Hepatocyte (in vitro differentiated cells): ENCODE data around the gene RREB1.

Experiments
- EZH2 ChIP-seq: fragments of 200-600 bp; sonication (generic); IDR thresholded peaks from 2 replicates; pipeline ENCODE4 v1.6.1; 2016; ENCODE audit warnings: antibody characterized with exemption, mild to moderate bottlenecking, borderline replicate concordance
- EZH2phosphoT487 ChIP-seq: fragments of 200-600 bp; sonication (generic); IDR thresholded peaks from one replicate; pipeline ENCODE4 v1.6.1; 2018; ENCODE audit warnings: antibody characterized with exemption, mild to moderate bottlenecking, low read depth, moderate library complexity; ENCODE audit not compliant: unreplicated experiment, severe bottlenecking
- TF ChIP-seq, protein P1 (sequence below): fragments of 200-600 bp; sonication (generic); IDR thresholded peaks from 2 replicates; pipeline ENCODE4 v1.5.1; 2016; ENCODE audit warnings: antibody characterized with exemption, mild to moderate bottlenecking; ENCODE audit not compliant: poor library complexity

DNA sequence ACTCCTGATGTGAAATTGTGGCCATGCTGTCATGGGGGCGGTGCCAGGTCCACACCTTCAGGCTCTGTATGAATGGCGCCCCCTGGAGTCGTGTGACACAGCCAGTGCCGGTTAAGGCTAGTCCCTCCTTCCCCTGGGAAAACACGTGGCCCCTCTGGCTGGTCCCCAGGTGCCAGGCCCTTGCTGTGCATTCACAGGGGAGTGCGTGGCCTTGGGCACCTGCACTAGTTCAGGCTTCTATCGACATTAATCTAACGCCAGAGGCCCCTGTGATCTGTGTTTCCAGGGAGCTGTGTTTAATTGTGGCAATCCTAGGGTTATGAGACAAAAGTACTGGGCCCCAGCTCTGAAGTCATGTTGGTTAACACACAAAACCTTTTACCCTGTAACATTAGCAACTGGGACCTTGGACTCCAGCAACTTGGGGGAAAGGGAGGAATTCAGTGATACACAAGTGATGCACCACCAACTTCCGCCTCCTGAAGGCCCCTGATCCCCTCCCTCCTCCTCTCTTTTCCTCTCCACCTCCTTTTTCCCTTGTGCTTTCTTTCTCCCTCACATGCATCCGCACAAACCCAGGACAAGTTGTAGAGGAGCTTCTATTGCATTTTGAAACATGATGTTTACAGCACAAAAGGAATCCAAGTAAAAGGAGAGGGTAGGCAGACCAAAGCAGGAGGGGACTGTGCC is 131.3 kb downstream of the RREB1 start:
- TF ChIP-seq, protein P1, sequence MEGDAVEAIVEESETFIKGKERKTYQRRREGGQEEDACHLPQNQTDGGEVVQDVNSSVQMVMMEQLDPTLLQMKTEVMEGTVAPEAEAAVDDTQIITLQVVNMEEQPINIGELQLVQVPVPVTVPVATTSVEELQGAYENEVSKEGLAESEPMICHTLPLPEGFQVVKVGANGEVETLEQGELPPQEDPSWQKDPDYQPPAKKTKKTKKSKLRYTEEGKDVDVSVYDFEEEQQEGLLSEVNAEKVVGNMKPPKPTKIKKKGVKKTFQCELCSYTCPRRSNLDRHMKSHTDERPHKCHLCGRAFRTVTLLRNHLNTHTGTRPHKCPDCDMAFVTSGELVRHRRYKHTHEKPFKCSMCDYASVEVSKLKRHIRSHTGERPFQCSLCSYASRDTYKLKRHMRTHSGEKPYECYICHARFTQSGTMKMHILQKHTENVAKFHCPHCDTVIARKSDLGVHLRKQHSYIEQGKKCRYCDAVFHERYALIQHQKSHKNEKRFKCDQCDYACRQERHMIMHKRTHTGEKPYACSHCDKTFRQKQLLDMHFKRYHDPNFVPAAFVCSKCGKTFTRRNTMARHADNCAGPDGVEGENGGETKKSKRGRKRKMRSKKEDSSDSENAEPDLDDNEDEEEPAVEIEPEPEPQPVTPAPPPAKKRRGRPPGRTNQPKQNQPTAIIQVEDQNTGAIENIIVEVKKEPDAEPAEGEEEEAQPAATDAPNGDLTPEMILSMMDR = peak; percentile 68
- TF ChIP-seq EZH2 (no peak), EZH2phosphoT487 (no peak)
